ENCODE data around the gene SMIM43.
"Not testable (repeated sequence)": the region's sequence is repeated elsewhere in the genome, so short reads cannot be mapped to it uniquely, and the experiment has no call there.

Gene SMIM43

GRCh38 chr4:121760205-121760604 lies 4.8 kb downstream of the SMIM43 start:
- Histone ChIP-seq H3K9me3 (ENCODE audit: insufficient read depth, low read depth, low read length) (no peaks in the 10 kb centered on the region), H2AK5ac (ENCODE audit: low read length) (no peak overlapping the region), H2BK120ac (ENCODE audit: insufficient read depth, low read length, poor library complexity) (no peak overlapping the region), H3K36me3 (ENCODE audit: control insufficient read depth in 1 of 2, insufficient read depth in 2 of 2, low read length in 2 of 2) (no peaks in the 10 kb centered on the region), H3K27me3 (ENCODE audit: insufficient read depth, low read length) (peaks cover 17% of the 10 kb centered on the region), H2BK12ac (ENCODE audit: low read length) (no peak overlapping the region), H3K14ac (ENCODE audit: low read length) (no peak overlapping the region), H3K79me2 (ENCODE audit: control insufficient read depth, insufficient read depth, low read length, poor library complexity) (no peaks in the 10 kb centered on the region), H3K9ac (ENCODE audit: low read length) (no peak overlapping the region), H3K4me2 (ENCODE audit: low read length) (no peak overlapping the region), H3K23ac (ENCODE audit: low read length) (no peak overlapping the region), H4K91ac (ENCODE audit: low read depth, low read length) (no peak overlapping the region), H4K8ac (ENCODE audit: low read depth, low read length) (no peak overlapping the region), H2BK5ac (ENCODE audit: low read depth, low read length, poor library complexity) (no peak overlapping the region), H3K4me3 (ENCODE audit: low read depth, low read length) (no peak overlapping the region), H3K79me1 (ENCODE audit: low read length) (no peaks in the 10 kb centered on the region), H3K4ac (ENCODE audit: low read depth, low read length) (no peak overlapping the region), H4K12ac (ENCODE audit: low read depth, low read length) (no peak overlapping the region), H3K4me1 (ENCODE audit: control insufficient read depth in 1 of 2, insufficient read depth in 2 of 2, low read length in 2 of 2) (peaks cover 5 to 6% of the 10 kb centered on the region in 2 experiments), H2AFZ (ENCODE audit: insufficient read depth, low read length, poor library complexity) (no peak overlapping the region), H3K27ac (ENCODE audit: low read depth, low read length) (no peak overlapping the region), H3K18ac (ENCODE audit: low read length) (no peak overlapping the region)
- WGBS (ENCODE audit: extremely low coverage, insufficient coverage, insufficient read length), result no CpG with 5 or more reads among the region's 3 CpGs
- DNase-seq, result no peak

- Histone ChIP-seq H3K79me2 (ENCODE audit: control insufficient read depth, insufficient read depth, low read length, poor library complexity) (no peaks in the 10 kb centered on the region), H3K27ac (ENCODE audit: low read depth, low read length) (no peak overlapping the region), H3K18ac (ENCODE audit: low read length) (no peak overlapping the region), H3K79me1 (ENCODE audit: low read length) (no peaks in the 10 kb centered on the region), H4K12ac (ENCODE audit: low read depth, low read length) (no peak overlapping the region), H3K4me1 (ENCODE audit: control insufficient read depth in 1 of 2, insufficient read depth in 2 of 2, low read length in 2 of 2) (no peaks in the 10 kb centered on the region), H3K4me3 (ENCODE audit: low read depth, low read length) (no peak overlapping the region), H3K4ac (ENCODE audit: low read depth, low read length) (no peak overlapping the region), H2BK12ac (ENCODE audit: low read length) (no peak overlapping the region), H4K91ac (ENCODE audit: low read depth, low read length) (no peak overlapping the region), H3K9me3 (ENCODE audit: insufficient read depth, low read depth, low read length) (no peaks in the 10 kb centered on the region), H2BK120ac (ENCODE audit: insufficient read depth, low read length, poor library complexity) (no peak overlapping the region), H3K23ac (ENCODE audit: low read length) (no peak overlapping the region), H3K36me3 (ENCODE audit: control insufficient read depth in 1 of 2, insufficient read depth in 2 of 2, low read length in 2 of 2) (no peaks in the 10 kb centered on the region), H2AFZ (ENCODE audit: insufficient read depth, low read length, poor library complexity) (no peak overlapping the region), H2AK5ac (ENCODE audit: low read length) (no peak overlapping the region), H4K8ac (ENCODE audit: low read depth, low read length) (no peak overlapping the region), H3K4me2 (ENCODE audit: low read length) (no peak overlapping the region), H3K14ac (ENCODE audit: low read length) (no peak overlapping the region), H3K9ac (ENCODE audit: low read length) (no peak overlapping the region), H3K27me3 (ENCODE audit: insufficient read depth, low read length) (peaks cover 6% of the 10 kb centered on the region), H2BK5ac (ENCODE audit: low read depth, low read length, poor library complexity) (no peak overlapping the region)
- no peak for DNase-seq
- no CpG with 5 or more reads among the region's 2 CpGs for WGBS (ENCODE audit: extremely low coverage, insufficient coverage, insufficient read length)
These were observed 5.9 kb downstream of the SMIM43 start for GRCh38 chr4:121758925-121759568.

GRCh38 chr4:121752142-121752541 lies 12.8 kb downstream of the SMIM43 start:
- H3K36me3 ChIP-seq (ENCODE audit: control insufficient read depth in 1 of 2, insufficient read depth in 2 of 2, low read length in 2 of 2); H3K9me3 ChIP-seq (ENCODE audit: insufficient read depth, low read depth, low read length); H4K91ac ChIP-seq (ENCODE audit: low read depth, low read length); H2BK120ac ChIP-seq (ENCODE audit: insufficient read depth, low read length, poor library complexity); H3K79me2 ChIP-seq (ENCODE audit: control insufficient read depth, insufficient read depth, low read length, poor library complexity); H3K4ac ChIP-seq (ENCODE audit: low read depth, low read length); H3K14ac ChIP-seq (ENCODE audit: low read length); H3K27me3 ChIP-seq (ENCODE audit: insufficient read depth, low read length); H3K9ac ChIP-seq (ENCODE audit: low read length); H3K27ac ChIP-seq (ENCODE audit: low read depth, low read length); H3K79me1 ChIP-seq (ENCODE audit: low read length); H4K12ac ChIP-seq (ENCODE audit: low read depth, low read length); H3K4me3 ChIP-seq (ENCODE audit: low read depth, low read length); DNase-seq; H2AFZ ChIP-seq (ENCODE audit: insufficient read depth, low read length, poor library complexity); H2BK12ac ChIP-seq (ENCODE audit: low read length); H3K18ac ChIP-seq (ENCODE audit: low read length); H3K4me1 ChIP-seq (ENCODE audit: control insufficient read depth in 1 of 2, insufficient read depth in 2 of 2, low read length in 2 of 2); H2BK5ac ChIP-seq (ENCODE audit: low read depth, low read length, poor library complexity); H2AK5ac ChIP-seq (ENCODE audit: low read length); H4K8ac ChIP-seq (ENCODE audit: low read depth, low read length); H3K4me2 ChIP-seq (ENCODE audit: low read length); H3K23ac ChIP-seq (ENCODE audit: low read length): not testable (repeated sequence)
- no CpG with 5 or more reads among the region's 1 CpG for WGBS (ENCODE audit: extremely low coverage, insufficient coverage, insufficient read length)

- no peaks in the 10 kb centered on the region for H3K36me3 ChIP-seq (ENCODE audit: control insufficient read depth in 1 of 2, insufficient read depth in 2 of 2, low read length in 2 of 2)
- H3K23ac ChIP-seq (ENCODE audit: low read length), result no peak overlapping the region
- no peaks in the 10 kb centered on the region for H3K79me2 ChIP-seq (ENCODE audit: control insufficient read depth, insufficient read depth, low read length, poor library complexity)
- H3K4me3 ChIP-seq (ENCODE audit: low read depth, low read length), result no peak overlapping the region
- no peak overlapping the region for H2BK120ac ChIP-seq (ENCODE audit: insufficient read depth, low read length, poor library complexity)
- H2BK12ac ChIP-seq (ENCODE audit: low read length), result no peak overlapping the region
- no peaks in the 10 kb centered on the region for H3K79me1 ChIP-seq (ENCODE audit: low read length)
- H3K4me1 ChIP-seq (ENCODE audit: control insufficient read depth in 1 of 2, insufficient read depth in 2 of 2, low read length in 2 of 2), result no peaks in the 10 kb centered on the region
- H3K27me3 ChIP-seq (ENCODE audit: insufficient read depth, low read length), result no peaks in the 10 kb centered on the region
- no peak overlapping the region for H4K91ac ChIP-seq (ENCODE audit: low read depth, low read length)
- H3K9ac ChIP-seq (ENCODE audit: low read length), result no peak overlapping the region
- H3K27ac ChIP-seq (ENCODE audit: low read depth, low read length), result no peak overlapping the region
- H3K4me2 ChIP-seq (ENCODE audit: low read length), result no peak overlapping the region
- no peak overlapping the region for H2AFZ ChIP-seq (ENCODE audit: insufficient read depth, low read length, poor library complexity)
- no peak for DNase-seq
- WGBS (ENCODE audit: extremely low coverage, insufficient coverage, insufficient read length), result no CpG with 5 or more reads among the region's 4 CpGs
- H4K8ac ChIP-seq (ENCODE audit: low read depth, low read length), result no peak overlapping the region
- H3K14ac ChIP-seq (ENCODE audit: low read length), result no peak overlapping the region
- H2BK5ac ChIP-seq (ENCODE audit: low read depth, low read length, poor library complexity), result no peak overlapping the region
- H3K18ac ChIP-seq (ENCODE audit: low read length), result no peak overlapping the region
- H3K4ac ChIP-seq (ENCODE audit: low read depth, low read length), result no peak overlapping the region
- H2AK5ac ChIP-seq (ENCODE audit: low read length), result no peak overlapping the region
- no peaks in the 10 kb centered on the region for H3K9me3 ChIP-seq (ENCODE audit: insufficient read depth, low read depth, low read length)
- no peak overlapping the region for H4K12ac ChIP-seq (ENCODE audit: low read depth, low read length)
These were observed 15.7 kb downstream of the SMIM43 start for GRCh38 chr4:121749225-121749624.
